H1 (cell line): ENCODE measurements around the gene C17orf107. TPM values are rescaled to one million over a fixed set of nuclear protein-coding genes. Genes with fewer than 3 reads are reported as not detected.

Experiments
- CTCF ChIA-PET: fragments of 300-600 bp; sonication (Branson Sonifier 250); formaldehyde crosslinking; loops from one replicate; lab custom pipeline; 2021; ENCODE audit not compliant: partially characterized antibody; lab: Charles Lee
- POLR2A ChIA-PET: fragments of 300-600 bp; sonication (Branson Sonifier 250); formaldehyde crosslinking; loops from one replicate; lab custom pipeline; 2021; ENCODE audit warnings: inconsistent platforms; ENCODE audit not compliant: partially characterized antibody; lab: Charles Lee
- DNase-seq, 2 experiments: peaks; one replicate each; pipeline versions ENCODE4 v3.0.0 to v3.0.0-alpha.2; 2010 to 2022; ENCODE audit warnings: low spot score in 2 of 2, low read depth in 1 of 2, mixed read lengths in 1 of 2
- FAIRE-seq: peaks from 2 replicates; lab custom pipeline; 2011; peaks lifted over from hg19 to GRCh38; lab: Jason Lieb, UNC
- H2AFZ ChIP-seq: 2 replicates; pipeline ENCODE4 v1.8.1; 2012; ENCODE audit warnings: low read length, inconsistent platforms
- H2AK5ac ChIP-seq: 2 replicates; pipeline ENCODE4 v1.6.1; 2013; ENCODE audit warnings: low read depth, low read length
- H2BK120ac ChIP-seq: replicated peaks from 2 replicates; pipeline ENCODE3; 2013; ENCODE audit warnings: low read depth, low read length, inconsistent platforms
- H2BK12ac ChIP-seq: 2 replicates; pipeline ENCODE4 v1.6.1; 2013; ENCODE audit warnings: low read depth, low read length
- H2BK15ac ChIP-seq: 2 replicates; pipeline ENCODE4 v1.6.1; 2013; ENCODE audit warnings: low read length
- H2BK20ac ChIP-seq: 2 replicates; pipeline ENCODE4 v1.6.1; 2013; ENCODE audit warnings: low read length
- H2BK5ac ChIP-seq: 2 replicates; pipeline ENCODE4 v1.6.1; 2013; ENCODE audit warnings: low read depth, low read length
- H3K14ac ChIP-seq: 2 replicates; pipeline ENCODE4 v1.6.1; 2013; ENCODE audit warnings: inconsistent platforms; ENCODE audit not compliant: insufficient read length
- H3K18ac ChIP-seq: 2 replicates; pipeline ENCODE4 v1.6.1; 2013; ENCODE audit warnings: low read length; ENCODE audit errors: extremely low read depth
- H3K23ac ChIP-seq: 2 replicates; pipeline ENCODE4 v1.6.1; 2013; ENCODE audit warnings: inconsistent platforms; ENCODE audit not compliant: insufficient read length
- H3K23me2 ChIP-seq: 2 replicates; pipeline ENCODE4 v1.6.1; 2013; ENCODE audit warnings: low read depth, low read length
- H3K27ac ChIP-seq: 2 replicates; pipeline ENCODE4 v1.6.1; 2011; ENCODE audit warnings: low read depth, low read length, inconsistent platforms
- H3K27me3 ChIP-seq, 4 experiments: replicated peaks in 1 of 4; 1 replicate in 1 of 4; 2 replicates in 3 of 4; pipeline versions ENCODE4 v1.6.1 to v1.8.1; 2011 to 2013; ENCODE audit warnings: low read length in 3 of 4, mild to moderate bottlenecking in 3 of 4, inconsistent platforms in 2 of 4, mixed read lengths in 2 of 4, moderate library complexity in 1 of 4; ENCODE audit not compliant: control insufficient read depth in 3 of 4, insufficient read depth in 3 of 4; ENCODE audit errors: extremely low read depth in 1 of 4
- H3K36me3 ChIP-seq, 4 experiments: 2 replicates each; pipeline versions ENCODE4 v1.6.1 to v1.8.1; 2011 to 2013; ENCODE audit warnings: mild to moderate bottlenecking in 4 of 4, low read length in 3 of 4, moderate library complexity in 2 of 4, control low read depth in 1 of 4, inconsistent platforms in 1 of 4; ENCODE audit not compliant: insufficient read depth in 4 of 4, control insufficient read depth in 2 of 4
- H3K4ac ChIP-seq: replicated peaks from 2 replicates; pipeline ENCODE3; 2013; ENCODE audit warnings: low read length, low read depth, mixed read lengths, inconsistent platforms; ENCODE audit not compliant: insufficient read length
- H3K4me1 ChIP-seq, 4 experiments: replicated peaks in 1 of 4; 1 replicate in 1 of 4; 2 replicates in 3 of 4; pipeline versions ENCODE4 v1.6.1 to v1.8.1; 2011 to 2013; ENCODE audit warnings: low read length in 3 of 4, inconsistent platforms in 2 of 4, mixed read lengths in 1 of 4; ENCODE audit not compliant: insufficient read depth in 4 of 4, control insufficient read depth in 3 of 4
- H3K4me2 ChIP-seq, 2 experiments: 2 replicates each; pipeline versions ENCODE4 v1.6.1 to v1.8.1; 2011 to 2013; ENCODE audit warnings: low read depth in 2 of 2, low read length in 2 of 2, control low read depth in 1 of 2, inconsistent platforms in 1 of 2, mild to moderate bottlenecking in 1 of 2; ENCODE audit not compliant: insufficient read depth in 1 of 2
- H3K4me3 ChIP-seq, 4 experiments: fragments of 200-600, 300-600 bp in 1 of 4; sonication (generic), shearing (Covaris generic), sonication (Bioruptor Twin) in 1 of 4; 2 replicates each; pipeline versions ENCODE4 v1.5.1 to v1.8.1; 2011 to 2016; ENCODE audit warnings: low read length in 4 of 4, low read depth in 3 of 4, control low read depth in 2 of 4, inconsistent platforms in 2 of 4, mild to moderate bottlenecking in 2 of 4, mixed read lengths in 1 of 4, moderate library complexity in 1 of 4; ENCODE audit not compliant: insufficient read depth in 2 of 4; ENCODE audit errors: extremely low read depth in 1 of 4
- H3K56ac ChIP-seq: replicated peaks from 2 replicates; pipeline ENCODE3; 2013; ENCODE audit warnings: low read depth, mild to moderate bottlenecking, mixed read lengths, low read length, inconsistent platforms; ENCODE audit not compliant: insufficient read length
- H3K79me1 ChIP-seq: 2 replicates; pipeline ENCODE4 v1.6.1; 2013; ENCODE audit warnings: low read depth, low read length, control low read depth
- H3K79me2 ChIP-seq, 2 experiments: 2 replicates each; pipeline versions ENCODE4 v1.6.1 to v1.8.1; 2012 to 2013; ENCODE audit warnings: low read length in 2 of 2, mild to moderate bottlenecking in 2 of 2, inconsistent platforms in 1 of 2; ENCODE audit not compliant: insufficient read depth in 2 of 2, control insufficient read depth in 1 of 2
- H3K9ac ChIP-seq, 4 experiments: replicated peaks in 1 of 4; 1 replicate in 1 of 4; 2 replicates in 3 of 4; pipeline versions ENCODE4 v1.6.1 to v1.8.1; 2011 to 2013; ENCODE audit warnings: low read depth in 3 of 4, low read length in 3 of 4, control low read depth in 2 of 4, mild to moderate bottlenecking in 2 of 4, moderate library complexity in 2 of 4, inconsistent platforms in 1 of 4; ENCODE audit errors: extremely low read depth in 1 of 4
- H3K9me3 ChIP-seq, 2 experiments: 2 replicates each; pipeline versions ENCODE4 v1.6.1 to v1.8.1; 2012 to 2013; ENCODE audit warnings: mild to moderate bottlenecking in 2 of 2, moderate library complexity in 2 of 2, control low read depth in 1 of 2, inconsistent platforms in 1 of 2, low read depth in 1 of 2, low read length in 1 of 2, mixed read lengths in 1 of 2; ENCODE audit not compliant: insufficient read depth in 2 of 2
- H4K20me1 ChIP-seq, 2 experiments: replicated peaks in 1 of 2; 2 replicates each; pipeline versions ENCODE3 to v1.8.1; 2011 to 2013; ENCODE audit warnings: inconsistent platforms in 2 of 2, low read length in 2 of 2, mild to moderate bottlenecking in 1 of 2; ENCODE audit not compliant: insufficient read depth in 2 of 2, control insufficient read depth in 1 of 2
- H4K5ac ChIP-seq: 2 replicates; pipeline ENCODE4 v1.6.1; 2013; ENCODE audit warnings: low read length, low read depth, mixed read lengths, inconsistent platforms; ENCODE audit not compliant: insufficient read length
- H4K8ac ChIP-seq: 2 replicates; pipeline ENCODE4 v1.8.0; 2013; ENCODE audit warnings: mild to moderate bottlenecking, moderate library complexity, low read length, inconsistent platforms; ENCODE audit not compliant: insufficient read depth; ENCODE audit errors: extremely low read depth
- H4K91ac ChIP-seq: replicated peaks from 2 replicates; pipeline ENCODE3; 2013; ENCODE audit warnings: low read length, mixed read lengths, inconsistent platforms; ENCODE audit not compliant: insufficient read length
- JUN ChIP-seq: IDR thresholded peaks from 2 replicates; pipeline ENCODE4 v1.6.1; 2011; ENCODE audit warnings: low read depth, mild to moderate bottlenecking, improper control_type of control experiment, low read length
- SAP30 ChIP-seq: fragments of 300-600 bp; sonication (generic); IDR thresholded peaks from 2 replicates; pipeline ENCODE4 v1.7.1; 2012; ENCODE audit warnings: low read length, moderate library complexity, mild to moderate bottlenecking, inconsistent platforms; ENCODE audit not compliant: insufficient read depth, insufficient replicate concordance
- WGBS, 2 experiments: shearing (Covaris generic) in 1 of 2; methylation state at CpG; one replicate each; pipeline versions ENCODE4 v1.1.6 to v1.1.7; 2013 to 2015; ENCODE audit warnings: low lambda C conversion rate in 2 of 2, mixed read lengths in 2 of 2, inconsistent platforms in 1 of 2, low coverage in 1 of 2, missing lambda C conversion rate in 1 of 2; ENCODE audit not compliant: insufficient replicate concordance in 2 of 2, insufficient coverage in 1 of 2, insufficient read length in 1 of 2; ENCODE audit errors: extremely low coverage in 1 of 2, missing lambda C conversion rate in 1 of 2; 5-methylcytosine and 5-hydroxymethylcytosine counted together
- polyA plus RNA-seq, 7 experiments: library from polyadenylated mRNA; depleted of rRNA in 3 of 7; stranded (reverse) in 5 of 7; unstranded in 2 of 7; fragments of >200 nt in 5 of 7; fragments of 200-250 nt in 2 of 7; gene quantifications; 1 replicate in 5 of 7; 2 replicates in 1 of 7; 4 replicates in 1 of 7; pipeline versions ENCODE4 v1.2.1 to v1.2.3, GENCODE V29; 2011 to 2013; ENCODE audit warnings: missing spikeins in 2 of 7, mixed read lengths in 2 of 7
- total RNA-seq: library from RNA; stranded (reverse); fragmentation: NEBNext Ultra II Directional; extraction: Animal tissue kit (Norgen Biotek cat#: 25700); gene quantifications from 2 replicates; pipeline ENCODE4 v1.2.1, GENCODE V29; 2021

Gene C17orf107
- total and polyA plus RNA-seq, 2 of the 8 experiments (the other 6 are each of a cell fraction or from before 2014, with no cell fraction given): 0.39 to 0.45 TPM

GRCh38 chr17:4898927-4899326, 409 bp upstream of the C17orf107 start:
- Histone ChIP-seq H2AK5ac (no peak overlapping the region), H2BK120ac (no peak overlapping the region)
- POLR2A ChIA-PET: interaction anchor here (0.7 to 6.4 kb wide), 10 partner anchors 8 to 195 kb away, joined by 3 to 49 read pairs (median 4); partner anchors contain the start of genes MED11, PELP1, PFN1 and PSMB6
- TF ChIP-seq SAP30: no peak
- TF ChIP-seq JUN: no peak

More at GRCh38 chr17:4898927-4899326, 409 bp upstream of the C17orf107 start:
- no peak overlapping the region for H4K5ac ChIP-seq
- DNase-seq: no peak
- H3K79me1 ChIP-seq: no peaks in the 10 kb centered on the region
- no peak overlapping the region for H3K27ac ChIP-seq
- peaks cover 4 to 16% (median 11%) of the 10 kb centered on the region in 4 experiments; a peak in 7 of 8 replicates for H3K36me3 ChIP-seq
- H2AFZ ChIP-seq: no peak overlapping the region
- no peak overlapping the region for H4K8ac ChIP-seq
- no peak overlapping the region for H3K18ac ChIP-seq
- peak overlapping the region in 1 of 4 experiments; percentile 58; a peak in 1 of 8 replicates for H3K4me3 ChIP-seq
- H3K56ac ChIP-seq: no peak overlapping the region
- no peak overlapping the region for H2BK20ac ChIP-seq
- peaks cover 0 to 10% of the 10 kb centered on the region in 2 experiments for H4K20me1 ChIP-seq
- H2BK15ac ChIP-seq: no peak overlapping the region
- 84% methylated on average over 5 of the region's 34 CpGs; no CpG with 5 or more reads in 1 of the 2 experiments for WGBS, 2 experiments
- CTCF ChIA-PET: interaction anchor here (0.6 to 3.0 kb wide), 7 partner anchors 10 to 167 kb away, joined by 3 to 22 read pairs (median 4); no protein-coding TSS in a partner anchor
- H4K91ac ChIP-seq: no peak overlapping the region
- H3K4me2 ChIP-seq: peak overlapping the region; percentile 4 to 51; a peak in 2 of 4 replicates
- peaks cover 0 to 13% (median 4%) of the 10 kb centered on the region in 4 experiments; a peak in 6 of 7 replicates for H3K4me1 ChIP-seq
- H3K79me2 ChIP-seq: no peaks in the 10 kb centered on the region
- H2BK5ac ChIP-seq: no peak overlapping the region
- H3K14ac ChIP-seq: no peak overlapping the region
- 0 out of 7 replicates have a peak, but pooled peaks cover 0 to 2% (median 0%) of the 10 kb centered on the region in 4 experiments for H3K27me3 ChIP-seq
- no peak for FAIRE-seq
- no peak overlapping the region for H2BK12ac ChIP-seq
- H3K9ac ChIP-seq: no peak overlapping the region; a peak in 1 of 7 replicates
- peaks cover 3% of the 10 kb centered on the region; the same call in 1 of the 2 replicates for H3K23me2 ChIP-seq
- H3K23ac ChIP-seq: no peak overlapping the region
- H3K4ac ChIP-seq: no peak overlapping the region
- H3K9me3 ChIP-seq: no peaks in the 10 kb centered on the region
